LNCAP (cell line): ENCODE data around the gene COLGALT1.

Source experiments
- CTCF ChIP-seq: fragments of 450-650 bp; IDR thresholded peaks from 2 replicates; pipeline ENCODE4 v1.5.1; 2017; ENCODE audit warnings: mild to moderate bottlenecking

The COLGALT1 gene

GRCh38 chr19:17570791-17571190, 15.3 kb downstream of the COLGALT1 start:
- no peak for TF ChIP-seq CTCF

- TF ChIP-seq CTCF, result no peak
These were observed 17.2 kb downstream of the COLGALT1 start for GRCh38 chr19:17572638-17573037.

- no peak for TF ChIP-seq CTCF
These were observed 20.7 kb downstream of the COLGALT1 start for GRCh38 chr19:17575871-17576757.

GRCh38 chr19:17576758-17577456, 21.5 kb downstream of the COLGALT1 start:
- no peak for TF ChIP-seq CTCF

GRCh38 chr19:17577457-17578097, 22.1 kb downstream of the COLGALT1 start:
- TF ChIP-seq CTCF, result no peak

GRCh38 chr19:17579661-17580244, 24.3 kb downstream of the COLGALT1 start:
- no peak for TF ChIP-seq CTCF

- TF ChIP-seq CTCF, result no peak
These were observed 25.2 kb downstream of the COLGALT1 start for GRCh38 chr19:17580470-17581144.
